WTC11 (cell line): Measurements from ENCODE around the gene BNIP1. TPM values are rescaled to one million over a fixed set of nuclear protein-coding genes. Genes with fewer than 3 reads are reported as not detected.

Experiments used
- ATAC-seq: fragments of 200-7000 bp; cut with Tn5 transposase; 2 replicates; pipeline ENCODE4 v1.10.0; 2021; ENCODE audit warnings: mild to moderate bottlenecking, moderate library complexity
- CTCF ChIA-PET: fragments of 300-600 bp; sonication (Branson Sonifier 250); formaldehyde crosslinking; loops from one replicate; lab custom pipeline; 2021; ENCODE audit warnings: antibody characterized with exemption; lab: Charles Lee
- POLR2A ChIA-PET: fragments of 350-600 bp; sonication (Branson Sonifier 250); formaldehyde crosslinking; loops from one replicate; lab custom pipeline; 2021; ENCODE audit warnings: antibody characterized with exemption; lab: Charles Lee
- DNase-seq: peaks from one replicate; pipeline ENCODE4 v3.0.0; 2021; ENCODE audit warnings: low spot score
- H3K27ac Mint-ChIP-seq: 2 replicates; pipeline ENCODE4 v1.8.0; 2021; ENCODE audit warnings: mixed read lengths
- H3K27me3 Mint-ChIP-seq: 2 replicates; pipeline ENCODE4 v1.8.0; 2021; ENCODE audit warnings: low read depth, mild to moderate bottlenecking, moderate library complexity, mixed read lengths
- H3K36me3 Mint-ChIP-seq: 2 replicates; pipeline ENCODE4 v1.8.0; 2021; ENCODE audit warnings: mixed read lengths
- H3K4me1 Mint-ChIP-seq: 2 replicates; pipeline ENCODE4 v1.8.0; 2022; ENCODE audit warnings: mixed read lengths
- H3K4me3 Mint-ChIP-seq: 2 replicates; pipeline ENCODE4 v1.8.0; 2021; ENCODE audit warnings: mild to moderate bottlenecking, moderate library complexity, mixed read lengths
- H3K9me3 Mint-ChIP-seq: 2 replicates; pipeline ENCODE4 v1.8.0; 2021; ENCODE audit warnings: mixed read lengths
- AFF4 ChIP-seq: sonication (generic); formaldehyde crosslinking; IDR thresholded peaks from 2 replicates; pipeline ENCODE4 v1.8.1; 2023; ENCODE audit warnings: mild to moderate bottlenecking, missing genetic modification reagents, borderline replicate concordance
- CDX4 ChIP-seq: fragments of 250-450 bp; sonication (Bioruptor Pico); IDR thresholded peaks from 2 replicates; pipeline ENCODE4 v1.9.0; 2021; ENCODE audit warnings: moderate library complexity, mild to moderate bottlenecking, inconsistent platforms, borderline replicate concordance
- CREM ChIP-seq: sonication (generic); formaldehyde crosslinking; IDR thresholded peaks from 2 replicates; pipeline ENCODE4 v1.8.1; 2022; ENCODE audit warnings: mild to moderate bottlenecking, missing genetic modification reagents, moderate library complexity
- CTCF ChIP-seq: fragments of 200-600 bp; IDR thresholded peaks from 2 replicates; pipeline ENCODE4 v1.8.0; 2022; ENCODE audit warnings: antibody characterized with exemption
- GRHL2 ChIP-seq: fragments of 250-450 bp; sonication (Bioruptor Pico); IDR thresholded peaks from 2 replicates; pipeline ENCODE4 v1.8.0; 2022; ENCODE audit warnings: mild to moderate bottlenecking, moderate library complexity; ENCODE audit not compliant: insufficient replicate concordance, severe bottlenecking
- GTF2I ChIP-seq: fragments of 250-450 bp; sonication (Bioruptor Pico); conservative IDR thresholded peaks from 2 replicates; pipeline ENCODE4 v1.4.0; 2021; ENCODE audit warnings: mild to moderate bottlenecking
- HMGA2 ChIP-seq: fragments of 250-450 bp; sonication (Bioruptor Pico); IDR thresholded peaks from 2 replicates; pipeline ENCODE4 v1.4.0; 2021; ENCODE audit warnings: mild to moderate bottlenecking, moderate library complexity
- MYBL2 ChIP-seq: sonication (generic); formaldehyde crosslinking; IDR thresholded peaks from 2 replicates; pipeline ENCODE4 v1.8.1; 2023; ENCODE audit warnings: mild to moderate bottlenecking, moderate library complexity, missing genetic modification reagents
- NFE2L1 ChIP-seq: sonication (generic); formaldehyde crosslinking; IDR thresholded peaks from 2 replicates; pipeline ENCODE4 v1.8.1; 2023; ENCODE audit warnings: missing genetic modification reagents
- NR1H2 ChIP-seq: sonication (generic); formaldehyde crosslinking; IDR thresholded peaks from 2 replicates; pipeline ENCODE4 v1.9.0; 2021; ENCODE audit warnings: mild to moderate bottlenecking, moderate library complexity, missing genetic modification reagents
- NR3C1 ChIP-seq: sonication (generic); formaldehyde crosslinking; conservative IDR thresholded peaks from 2 replicates; pipeline ENCODE4 v1.8.1; 2023; ENCODE audit warnings: low read depth, mild to moderate bottlenecking, missing genetic modification reagents
- TP53 ChIP-seq: sonication (generic); formaldehyde crosslinking; IDR thresholded peaks from 2 replicates; pipeline ENCODE4 v1.8.1; 2023; ENCODE audit warnings: mild to moderate bottlenecking, missing genetic modification reagents
- ZNF121 ChIP-seq: sonication (generic); formaldehyde crosslinking; IDR thresholded peaks from 2 replicates; pipeline ENCODE4 v1.8.0; 2023; ENCODE audit warnings: missing genetic modification reagents
- ZNF396 ChIP-seq: fragments of 250-450 bp; sonication (Bioruptor Pico); IDR thresholded peaks from 2 replicates; pipeline ENCODE4 v1.8.0; 2021; ENCODE audit warnings: mild to moderate bottlenecking, moderate library complexity, borderline replicate concordance
- total RNA-seq: library from RNA; stranded (reverse); gene quantifications from 3 replicates; pipeline ENCODE4 v1.2.3, GENCODE V29; 2021

The BNIP1 gene
- total RNA-seq, 1 experiment from 2014 or later: 15.4 TPM

GRCh38 chr5:173202266-173202875 is 58.0 kb downstream of the BNIP1 start:
- CTCF ChIA-PET: interaction anchor here (1.0 to 1.7 kb wide), 4 partner anchors 30 to 223 kb away, joined by 3 to 5 read pairs (median 4); partner anchors contain the start of gene BNIP1
- ATAC-seq: peak; percentile 18; the same call in 1 of the 2 replicates
- Mint-ChIP-seq H3K27me3 (peaks cover 35% of the 10 kb centered on the region), H3K27ac (no peak overlapping the region), H3K4me1 (peaks cover 6% of the 10 kb centered on the region), H3K4me3 (peak overlapping the region; percentile 55), H3K36me3 (peaks cover 7% of the 10 kb centered on the region), H3K9me3 (peaks cover 19% of the 10 kb centered on the region)
- DNase-seq: no peak
- POLR2A ChIA-PET: no interaction called here
- TF ChIP-seq NFE2L1 (no peak), ZNF121 (CRISPR knock-in tag) (no peak), GRHL2 (no peak), NR3C1 (CRISPR knock-in tag) (no peak), CDX4 (no peak), CREM (CRISPR knock-in tag) (no peak), GTF2I (CRISPR knock-in tag) (no peak), NR1H2 (no peak), HMGA2 (CRISPR knock-in tag) (no peak), TP53 (no peak), AFF4 (CRISPR knock-in tag) (no peak), MYBL2 (CRISPR knock-in tag) (no peak), CTCF (no peak)

GRCh38 chr5:173204185-173204979 is 60.1 kb downstream of the BNIP1 start:
- Mint-ChIP-seq H3K4me1 (peaks cover 6% of the 10 kb centered on the region), H3K4me3 (no peak overlapping the region), H3K9me3 (peaks cover 15% of the 10 kb centered on the region), H3K27me3 (peaks cover 35% of the 10 kb centered on the region), H3K36me3 (peaks cover 5% of the 10 kb centered on the region), H3K27ac (no peak overlapping the region)
- no peak for ATAC-seq
- TF ChIP-seq ZNF396 (CRISPR knock-in tag): no peak
- TF ChIP-seq CTCF: 0 out of 2 replicates have a peak, but pooled peaks have one; percentile 16
- ChIA-PET CTCF (no interaction called here), POLR2A (no interaction called here)
- no peak for DNase-seq
